ENCODE measurements around the gene UNC5B.
"Not testable (repeated sequence)": the region's sequence is repeated elsewhere in the genome, so short reads cannot be mapped to it uniquely, and the experiment has no call there.

Gene UNC5B

GRCh38 chr10:71291528-71291900 lies 79.1 kb downstream of the UNC5B start:
- DNase-seq (ENCODE audit: low read depth, low spot score): no peak
- Histone ChIP-seq H3K36me3 (ENCODE audit: insufficient read depth, low read length) (peaks cover 17% of the 10 kb centered on the region; the same call in 1 of the 2 replicates), H3K9me3 (ENCODE audit: low read depth, low read length) (no peaks in the 10 kb centered on the region), H3K27ac (no peak overlapping the region), H3K4me3 (no peak overlapping the region), H3K9ac (ENCODE audit: insufficient read length) (no peak overlapping the region)
- TF ChIP-seq EZH2 (IDR thresholded peaks at IDR 0.05) (no peak), FOXP2 (optimal IDR thresholded peaks at IDR 0.05; ENCODE audit: control extremely low read depth, extremely low read length, insufficient read depth) (no peak), POLR2AphosphoS5 (IDR thresholded peaks at IDR 0.05; ENCODE audit: borderline replicate concordance, low read depth, low read length) (no peak)

- Histone ChIP-seq H3K36me3 (ENCODE audit: insufficient read depth, low read length) (peaks cover 14% of the 10 kb centered on the region; the same call in 1 of the 2 replicates), H3K27ac (no peak overlapping the region), H3K9me3 (ENCODE audit: low read depth, low read length) (no peaks in the 10 kb centered on the region), H3K9ac (ENCODE audit: insufficient read length) (no peak overlapping the region), H3K4me3 (no peak overlapping the region)
- no peak for DNase-seq (ENCODE audit: low read depth, low spot score)
- no peak for TF ChIP-seq FOXP2 (optimal IDR thresholded peaks at IDR 0.05; ENCODE audit: control extremely low read depth, extremely low read length, insufficient read depth)
These were observed 80.5 kb downstream of the UNC5B start for GRCh38 chr10:71292624-71293445.

DNA sequence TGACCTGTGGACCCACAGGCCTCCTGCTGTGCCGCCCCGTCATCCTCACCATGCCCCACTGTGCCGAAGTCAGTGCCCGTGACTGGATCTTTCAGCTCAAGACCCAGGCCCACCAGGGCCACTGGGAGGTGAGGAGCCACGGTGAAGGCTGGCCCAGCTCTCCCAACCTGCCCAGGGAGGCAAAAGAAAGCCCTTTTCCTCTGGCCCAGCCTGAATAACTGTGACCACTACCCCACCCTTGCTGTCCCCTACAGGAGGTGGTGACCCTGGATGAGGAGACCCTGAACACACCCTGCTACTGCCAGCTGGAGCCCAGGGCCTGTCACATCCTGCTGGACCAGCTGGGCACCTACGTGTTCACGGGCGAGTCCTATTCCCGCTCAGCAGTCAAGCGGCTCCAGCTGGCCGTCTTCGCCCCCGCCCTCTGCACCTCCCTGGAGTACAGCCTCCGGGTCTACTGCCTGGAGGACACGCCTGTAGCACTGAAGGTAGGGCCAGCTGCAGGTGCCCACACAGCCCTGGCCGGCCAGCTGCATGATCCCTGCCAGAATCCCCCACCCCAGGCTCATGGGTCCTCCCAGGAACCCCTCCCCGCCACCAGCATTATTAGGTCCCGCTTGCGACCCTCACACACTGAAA lies 81.2 kb downstream of the UNC5B start:
- no peak overlapping the region for H3K27ac ChIP-seq
- H3K9me3 ChIP-seq (ENCODE audit: low read depth, low read length): no peaks in the 10 kb centered on the region
- TF ChIP-seq POLR2AphosphoS5 (IDR thresholded peaks at IDR 0.05; ENCODE audit: borderline replicate concordance, low read depth, low read length) (no peak), EZH2 (IDR thresholded peaks at IDR 0.05) (no peak), FOXP2 (optimal IDR thresholded peaks at IDR 0.05; ENCODE audit: control extremely low read depth, extremely low read length, insufficient read depth) (no peak)
- DNase-seq (ENCODE audit: low read depth, low spot score): no peak
- no peak overlapping the region for H3K9ac ChIP-seq (ENCODE audit: insufficient read length)
- H3K36me3 ChIP-seq (ENCODE audit: insufficient read depth, low read length): peaks cover 13% of the 10 kb centered on the region; the same call in 1 of the 2 replicates
- no peak overlapping the region for H3K4me3 ChIP-seq

DNA sequence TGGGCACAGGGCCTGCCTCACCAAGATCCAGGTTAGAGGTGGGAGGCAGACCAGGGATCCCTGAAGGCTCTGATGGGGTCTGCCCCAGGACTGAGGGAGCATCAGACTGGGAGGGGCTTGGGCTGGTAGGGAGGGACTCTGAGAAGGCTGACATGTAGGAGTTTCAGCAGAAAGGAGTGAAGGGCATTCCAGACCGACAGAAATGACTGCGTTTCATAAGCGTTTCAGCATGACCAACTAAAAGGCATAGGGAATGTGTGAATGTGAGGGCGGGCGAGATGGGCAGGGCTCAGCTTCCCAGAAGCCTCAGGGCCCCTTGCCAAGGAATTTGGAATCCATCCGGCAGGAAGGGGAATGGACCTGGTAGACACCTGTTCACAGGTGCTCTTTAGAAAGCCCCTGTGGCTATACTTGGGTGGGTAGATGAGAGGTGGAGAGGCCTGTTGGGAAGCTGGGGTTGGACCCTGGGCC lies 81.8 kb downstream of the UNC5B start:
- H3K9ac ChIP-seq (ENCODE audit: insufficient read length): no peak overlapping the region
- TF ChIP-seq POLR2AphosphoS5 (IDR thresholded peaks at IDR 0.05; ENCODE audit: borderline replicate concordance, low read depth, low read length) (no peak), EZH2 (IDR thresholded peaks at IDR 0.05) (no peak), FOXP2 (optimal IDR thresholded peaks at IDR 0.05; ENCODE audit: control extremely low read depth, extremely low read length, insufficient read depth) (no peak)
- no peak for DNase-seq (ENCODE audit: low read depth, low spot score)
- H3K4me3 ChIP-seq: no peak overlapping the region
- no peaks in the 10 kb centered on the region for H3K9me3 ChIP-seq (ENCODE audit: low read depth, low read length)
- H3K27ac ChIP-seq: no peak overlapping the region
- H3K36me3 ChIP-seq (ENCODE audit: insufficient read depth, low read length): peaks cover 17% of the 10 kb centered on the region; the same call in 1 of the 2 replicates

DNA sequence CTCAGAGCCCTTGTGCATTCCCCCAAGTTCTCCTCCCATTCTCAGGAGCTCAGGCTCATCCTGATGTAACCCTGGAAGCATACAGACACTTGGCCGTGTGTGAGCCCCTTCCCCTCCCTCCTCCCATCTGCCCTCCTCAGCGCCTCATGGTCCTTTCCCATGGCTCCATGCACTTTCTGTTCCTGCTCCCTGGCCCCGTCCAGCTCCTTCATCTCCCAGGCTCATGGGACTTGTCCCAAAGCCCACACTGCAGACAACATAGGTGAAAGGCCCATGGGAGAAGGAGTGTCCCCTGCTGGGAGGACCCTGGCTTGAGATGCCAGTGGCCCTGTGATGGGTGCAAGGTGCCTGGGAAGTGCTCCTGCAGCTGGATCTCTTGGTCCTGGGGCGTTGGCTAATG lies 82.5 kb downstream of the UNC5B start:
- peaks cover 17% of the 10 kb centered on the region; the same call in 1 of the 2 replicates for H3K36me3 ChIP-seq (ENCODE audit: insufficient read depth, low read length)
- no peak overlapping the region for H3K9ac ChIP-seq (ENCODE audit: insufficient read length)
- no peak overlapping the region for H3K27ac ChIP-seq
- no peak overlapping the region for H3K4me3 ChIP-seq
- DNase-seq (ENCODE audit: low read depth, low spot score): no peak
- TF ChIP-seq POLR2AphosphoS5 (IDR thresholded peaks at IDR 0.05; ENCODE audit: borderline replicate concordance, low read depth, low read length) (no peak), EZH2 (IDR thresholded peaks at IDR 0.05) (no peak), FOXP2 (optimal IDR thresholded peaks at IDR 0.05; ENCODE audit: control extremely low read depth, extremely low read length, insufficient read depth) (no peak)
- H3K9me3 ChIP-seq (ENCODE audit: low read depth, low read length): no peaks in the 10 kb centered on the region

DNA sequence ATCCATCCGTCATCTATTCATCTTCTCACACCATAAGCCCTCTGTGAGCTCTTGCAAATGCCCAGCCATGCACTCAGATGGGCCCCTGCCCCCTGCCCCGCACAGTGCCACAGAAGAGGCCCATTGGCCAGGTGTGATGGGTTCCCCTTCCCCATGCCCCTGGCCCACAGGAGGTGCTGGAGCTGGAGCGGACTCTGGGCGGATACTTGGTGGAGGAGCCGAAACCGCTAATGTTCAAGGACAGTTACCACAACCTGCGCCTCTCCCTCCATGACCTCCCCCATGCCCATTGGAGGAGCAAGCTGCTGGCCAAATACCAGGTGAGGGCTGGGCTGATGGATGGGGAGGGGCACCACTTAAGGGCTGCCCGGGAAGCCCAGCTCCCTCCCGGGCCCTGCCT lies 83.3 kb downstream of the UNC5B start:
- H3K4me3 ChIP-seq: no peak overlapping the region
- H3K9me3 ChIP-seq (ENCODE audit: low read depth, low read length): no peaks in the 10 kb centered on the region
- H3K9ac ChIP-seq (ENCODE audit: insufficient read length): no peak overlapping the region
- DNase-seq (ENCODE audit: low read depth, low spot score): no peak
- no peak for TF ChIP-seq EZH2 (IDR thresholded peaks at IDR 0.05)
- TF ChIP-seq POLR2AphosphoS5 (IDR thresholded peaks at IDR 0.05; ENCODE audit: borderline replicate concordance, low read depth, low read length): no peak
- no peak for TF ChIP-seq FOXP2 (optimal IDR thresholded peaks at IDR 0.05; ENCODE audit: control extremely low read depth, extremely low read length, insufficient read depth)
- peaks cover 17% of the 10 kb centered on the region; the same call in 1 of the 2 replicates for H3K36me3 ChIP-seq (ENCODE audit: insufficient read depth, low read length)
- no peak overlapping the region for H3K27ac ChIP-seq

DNA sequence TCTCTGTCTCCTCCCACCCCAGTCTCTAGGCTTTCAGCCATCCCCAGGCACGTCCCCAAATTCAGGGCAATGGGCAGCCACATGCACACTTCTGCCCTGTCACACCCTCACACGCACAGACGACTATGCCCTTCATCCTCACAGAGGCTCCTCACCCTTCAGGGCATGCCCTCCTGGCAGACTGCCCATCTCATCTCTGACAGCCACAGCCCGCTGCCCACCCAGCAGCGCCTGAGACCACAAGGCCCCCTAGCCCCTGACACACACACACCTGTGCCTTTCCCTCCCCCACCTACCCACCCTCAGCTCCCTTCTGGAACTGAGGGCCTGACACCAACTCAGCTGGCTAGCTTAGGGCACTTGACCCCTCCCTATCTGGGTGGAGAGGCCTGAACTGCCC lies 83.7 kb downstream of the UNC5B start:
- no peak for DNase-seq (ENCODE audit: low read depth, low spot score)
- TF ChIP-seq FOXP2 (optimal IDR thresholded peaks at IDR 0.05; ENCODE audit: control extremely low read depth, extremely low read length, insufficient read depth) (no peak), POLR2AphosphoS5 (IDR thresholded peaks at IDR 0.05; ENCODE audit: borderline replicate concordance, low read depth, low read length) (no peak), EZH2 (IDR thresholded peaks at IDR 0.05) (no peak)
- H3K4me3 ChIP-seq: no peak overlapping the region
- peaks cover 17% of the 10 kb centered on the region; the same call in 1 of the 2 replicates for H3K36me3 ChIP-seq (ENCODE audit: insufficient read depth, low read length)
- H3K27ac ChIP-seq: no peak overlapping the region
- no peak overlapping the region for H3K9ac ChIP-seq (ENCODE audit: insufficient read length)
- H3K9me3 ChIP-seq (ENCODE audit: low read depth, low read length): no peaks in the 10 kb centered on the region

GRCh38 chr10:71296811-71297210 lies 84.4 kb downstream of the UNC5B start:
- peaks cover 17% of the 10 kb centered on the region; the same call in 1 of the 2 replicates for H3K36me3 ChIP-seq (ENCODE audit: insufficient read depth, low read length)
- not testable (repeated sequence) for H3K9me3 ChIP-seq (ENCODE audit: low read depth, low read length); H3K4me3 ChIP-seq; H3K9ac ChIP-seq (ENCODE audit: insufficient read length); H3K27ac ChIP-seq; DNase-seq (ENCODE audit: low read depth, low spot score)
